HepG2 (cell line): ENCODE measurements around the gene PRKN. TPM values are rescaled to one million over a fixed set of nuclear protein-coding genes. Genes with fewer than 3 reads are reported as not detected.

ENCODE experiments used
- ATAC-seq: fragments of 200-7000 bp; cut with Tn5 transposase; 3 replicates; pipeline ENCODE4 v1.9.1; 2020; ENCODE audit warnings: mild to moderate bottlenecking, moderate library complexity
- BruUV-seq: library from RNA; stranded (reverse); fragments of 400-500 nt; replicated peaks from 2 replicates; lab custom pipeline; 2021; lab: Mats Ljungman, UMichigan
- CTCF ChIA-PET: fragments of 300-600 bp; formaldehyde crosslinking; extraction: SDS; loops from one replicate; lab custom pipeline; 2021; ENCODE audit warnings: low total read pairs, inconsistent platforms, low intra/inter-chr PET ratio; lab: Yijun Ruan, JAX
- POLR2A ChIA-PET: fragments of 350-600 bp; sonication (Branson Sonifier 250); formaldehyde crosslinking; loops from one replicate; lab custom pipeline; 2020; ENCODE audit warnings: antibody characterized with exemption, inconsistent platforms; lab: Yijun Ruan, JAX
- DNase-seq: peaks from one replicate; pipeline ENCODE4 v3.0.0-alpha.2; 2015; ENCODE audit warnings: low spot score
- FAIRE-seq: peaks from 3 replicates; lab custom pipeline; 2011; peaks lifted over from hg19 to GRCh38; lab: Jason Lieb, UNC
- H2AFZ ChIP-seq: one replicate; pipeline ENCODE4 v1.6.1; 2011; ENCODE audit warnings: low read length, inconsistent platforms
- H3K27ac ChIP-seq: fragments of 300-600 bp; 3 replicates; pipeline ENCODE4 v1.8.0; 2011; ENCODE audit warnings: mixed run types, mild to moderate bottlenecking, mixed read lengths, low read length, inconsistent platforms; ENCODE audit not compliant: insufficient read depth; ENCODE audit errors: extremely low read length
- H3K27me3 ChIP-seq, 2 experiments: fragments of 200-600 bp in 1 of 2; 2 replicates in 1 of 2; 3 replicates in 1 of 2; pipeline versions ENCODE4 v1.6.0 to v1.8.0; 2011; ENCODE audit warnings: low read length in 2 of 2, mild to moderate bottlenecking in 2 of 2, moderate library complexity in 2 of 2, inconsistent platforms in 1 of 2; ENCODE audit not compliant: insufficient read depth in 2 of 2, control insufficient read depth in 1 of 2
- H3K36me3 ChIP-seq, 2 experiments: fragments of 200-600 bp in 1 of 2; replicated peaks in 1 of 2; 2 replicates in 1 of 2; 3 replicates in 1 of 2; pipeline versions ENCODE4 v1.5.1 to v1.8.0; 2011; ENCODE audit warnings: low read length in 2 of 2, inconsistent platforms in 1 of 2; ENCODE audit not compliant: insufficient read depth in 2 of 2, control insufficient read depth in 1 of 2
- H3K4me1 ChIP-seq: 2 replicates; pipeline ENCODE4 v1.5.1; 2012; ENCODE audit warnings: low read length, inconsistent platforms; ENCODE audit not compliant: insufficient read depth
- H3K4me2 ChIP-seq: 2 replicates; pipeline ENCODE4 v1.6.0; 2011; ENCODE audit warnings: low read depth, low read length, inconsistent platforms
- H3K4me3 ChIP-seq, 3 experiments: fragments of 200-600 bp in 1 of 3; sonication (generic), shearing (Covaris generic) in 1 of 3; replicated peaks in 1 of 3; 2 replicates each; pipeline ENCODE4 v1.5.1; 2011 to 2016; ENCODE audit warnings: low read length in 3 of 3, inconsistent platforms in 2 of 3, low read depth in 2 of 3, mild to moderate bottlenecking in 2 of 3, control low read depth in 1 of 3, mixed read lengths in 1 of 3; ENCODE audit not compliant: insufficient read depth in 1 of 3
- H3K79me2 ChIP-seq: one replicate; pipeline ENCODE4 v1.6.1; 2011; ENCODE audit warnings: low read length, inconsistent platforms; ENCODE audit not compliant: insufficient read depth
- H3K9ac ChIP-seq: 2 replicates; pipeline ENCODE4 v1.6.0; 2011; ENCODE audit warnings: mild to moderate bottlenecking, low read depth, low read length, inconsistent platforms; ENCODE audit not compliant: insufficient read depth
- H3K9me3 ChIP-seq: 2 replicates; pipeline ENCODE4 v1.5.1; 2012; ENCODE audit warnings: mild to moderate bottlenecking, low read length
- H4K20me1 ChIP-seq: 2 replicates; pipeline ENCODE4 v1.6.0; 2011; ENCODE audit warnings: inconsistent platforms, mild to moderate bottlenecking, low read length, moderate library complexity; ENCODE audit not compliant: insufficient read depth
- AGO2 ChIP-seq: fragments of 200-400 bp; formaldehyde crosslinking; optimal IDR thresholded peaks from 2 replicates; pipeline ENCODE3; 2017; ENCODE audit warnings: mild to moderate bottlenecking, low read depth, low read length, moderate library complexity
- HDAC1 ChIP-seq: sonication (generic); formaldehyde crosslinking; IDR thresholded peaks from 2 replicates; pipeline ENCODE4 v1.5.1; 2020; ENCODE audit warnings: mild to moderate bottlenecking, missing genetic modification reagents
- HOXD1 ChIP-seq: sonication (generic); formaldehyde crosslinking; IDR thresholded peaks from 2 replicates; pipeline ENCODE4 v1.5.0; 2020; ENCODE audit warnings: missing genetic modification reagents
- ISL2 ChIP-seq: sonication (generic); formaldehyde crosslinking; IDR thresholded peaks from 2 replicates; pipeline ENCODE4 v1.5.0; 2020; ENCODE audit warnings: missing genetic modification reagents
- STAT5B ChIP-seq: sonication (generic); formaldehyde crosslinking; IDR thresholded peaks from 2 replicates; pipeline ENCODE4 v1.4.0; 2020; ENCODE audit warnings: missing genetic modification reagents
- ZC3H4 ChIP-seq: sonication (generic); formaldehyde crosslinking; IDR thresholded peaks from 2 replicates; pipeline ENCODE4 v1.4.0; 2020; ENCODE audit warnings: missing genetic modification reagents, borderline replicate concordance
- ZNF143 ChIP-seq: sonication (generic); formaldehyde crosslinking; IDR thresholded peaks from 2 replicates; pipeline ENCODE4 v1.4.0; 2020; ENCODE audit warnings: missing genetic modification reagents
- ZNF879 ChIP-seq: sonication (generic); formaldehyde crosslinking; IDR thresholded peaks from 2 replicates; pipeline ENCODE4 v1.8.1; 2023; ENCODE audit warnings: missing genetic modification reagents
- WGBS: methylation state at CpG from one replicate; pipeline ENCODE4 v1.1.6; 2017; ENCODE audit warnings: low lambda C conversion rate; 5-methylcytosine and 5-hydroxymethylcytosine counted together
- in situ Hi-C: cut with HindIII; loops from 2 replicates; pipeline ENCODE4 v1.10.0; 2017; ENCODE audit warnings: low pct_unique_long_range_greater_than_20kb; ENCODE audit not compliant: extremely low pct_ligation_motif_present
- intact Hi-C: fragments of 100-400 bp; cut with micrococcal nuclease; formaldehyde crosslinking; loops from one replicate; pipeline ENCODE4 v1.10.0; 2022; ENCODE audit not compliant: unreplicated experiment
- polyA plus RNA-seq, 8 experiments: library from polyadenylated mRNA; depleted of rRNA in 3 of 8; stranded (reverse) in 7 of 8; unstranded in 1 of 8; fragments of >200 nt; fragmentation: Illumina TruSeq in 4 of 8; extraction: Trizol in 4 of 8; gene quantifications; 2 replicates each; pipeline versions ENCODE4 v1.2.1 to v1.2.3, GENCODE V29; 2011 to 2016; ENCODE audit warnings: low read depth in 4 of 8, missing spikeins in 1 of 8, mixed read lengths in 1 of 8; ENCODE audit not compliant: insufficient read depth in 1 of 8
- total RNA-seq, 5 experiments: library from RNA; depleted of rRNA; stranded (reverse); fragments of >200 nt; fragmentation: Illumina TruSeq; extraction: Trizol; gene quantifications; 2 replicates each; pipeline ENCODE4 v1.2.3, GENCODE V29; 2016; ENCODE audit warnings: low read depth in 1 of 5
- TF ChIP-seq, protein P1 (sequence below): sonication (generic); formaldehyde crosslinking; IDR thresholded peaks from one replicate; pipeline ENCODE4 v1.5.1; 2020; ENCODE audit warnings: mild to moderate bottlenecking, missing genetic modification reagents; ENCODE audit errors: not compliant biosample characterization
- TF ChIP-seq, protein P2 (sequence below): sonication (generic); formaldehyde crosslinking; IDR thresholded peaks from 2 replicates; pipeline ENCODE4 v1.4.0; 2020; ENCODE audit warnings: mild to moderate bottlenecking, missing genetic modification reagents

PRKN gene
- total and polyA plus RNA-seq, 2 of the 13 experiments (the other 11 are each of a cell fraction or from before 2014, with no cell fraction given), result 0.31 to 0.44 TPM

- Histone ChIP-seq H3K27ac (no peak overlapping the region), H3K27me3 (no peaks in the 10 kb centered on the region), H2AFZ (no peak overlapping the region), H4K20me1 (no peaks in the 10 kb centered on the region), H3K9me3 (no peaks in the 10 kb centered on the region), H3K36me3 (no peaks in the 10 kb centered on the region), H3K4me1 (no peaks in the 10 kb centered on the region), H3K79me2 (no peaks in the 10 kb centered on the region), H3K4me3 (no peak overlapping the region), H3K9ac (no peak overlapping the region), H3K4me2 (no peak overlapping the region)
- WGBS, result 43% methylated on average over 10 of the region's 10 CpGs
- ATAC-seq (no peak), DNase-seq (no peak), FAIRE-seq (no peak)
- intact Hi-C loops (no loop called here), in situ Hi-C loops (no loop called here)
- BruUV-seq, result no TSS peak
- CTCF ChIA-PET, result no interaction called here
- POLR2A ChIA-PET, result no interaction called here
- no peak for TF ChIP-seq STAT5B (CRISPR knock-in tag)
- TF ChIP-seq ISL2, result no peak
- TF ChIP-seq ZC3H4, result no peak
- no peak for TF ChIP-seq HOXD1 (CRISPR knock-in tag)
- no peak for TF ChIP-seq HDAC1
- no peak for TF ChIP-seq AGO2
- TF ChIP-seq, protein P1, sequence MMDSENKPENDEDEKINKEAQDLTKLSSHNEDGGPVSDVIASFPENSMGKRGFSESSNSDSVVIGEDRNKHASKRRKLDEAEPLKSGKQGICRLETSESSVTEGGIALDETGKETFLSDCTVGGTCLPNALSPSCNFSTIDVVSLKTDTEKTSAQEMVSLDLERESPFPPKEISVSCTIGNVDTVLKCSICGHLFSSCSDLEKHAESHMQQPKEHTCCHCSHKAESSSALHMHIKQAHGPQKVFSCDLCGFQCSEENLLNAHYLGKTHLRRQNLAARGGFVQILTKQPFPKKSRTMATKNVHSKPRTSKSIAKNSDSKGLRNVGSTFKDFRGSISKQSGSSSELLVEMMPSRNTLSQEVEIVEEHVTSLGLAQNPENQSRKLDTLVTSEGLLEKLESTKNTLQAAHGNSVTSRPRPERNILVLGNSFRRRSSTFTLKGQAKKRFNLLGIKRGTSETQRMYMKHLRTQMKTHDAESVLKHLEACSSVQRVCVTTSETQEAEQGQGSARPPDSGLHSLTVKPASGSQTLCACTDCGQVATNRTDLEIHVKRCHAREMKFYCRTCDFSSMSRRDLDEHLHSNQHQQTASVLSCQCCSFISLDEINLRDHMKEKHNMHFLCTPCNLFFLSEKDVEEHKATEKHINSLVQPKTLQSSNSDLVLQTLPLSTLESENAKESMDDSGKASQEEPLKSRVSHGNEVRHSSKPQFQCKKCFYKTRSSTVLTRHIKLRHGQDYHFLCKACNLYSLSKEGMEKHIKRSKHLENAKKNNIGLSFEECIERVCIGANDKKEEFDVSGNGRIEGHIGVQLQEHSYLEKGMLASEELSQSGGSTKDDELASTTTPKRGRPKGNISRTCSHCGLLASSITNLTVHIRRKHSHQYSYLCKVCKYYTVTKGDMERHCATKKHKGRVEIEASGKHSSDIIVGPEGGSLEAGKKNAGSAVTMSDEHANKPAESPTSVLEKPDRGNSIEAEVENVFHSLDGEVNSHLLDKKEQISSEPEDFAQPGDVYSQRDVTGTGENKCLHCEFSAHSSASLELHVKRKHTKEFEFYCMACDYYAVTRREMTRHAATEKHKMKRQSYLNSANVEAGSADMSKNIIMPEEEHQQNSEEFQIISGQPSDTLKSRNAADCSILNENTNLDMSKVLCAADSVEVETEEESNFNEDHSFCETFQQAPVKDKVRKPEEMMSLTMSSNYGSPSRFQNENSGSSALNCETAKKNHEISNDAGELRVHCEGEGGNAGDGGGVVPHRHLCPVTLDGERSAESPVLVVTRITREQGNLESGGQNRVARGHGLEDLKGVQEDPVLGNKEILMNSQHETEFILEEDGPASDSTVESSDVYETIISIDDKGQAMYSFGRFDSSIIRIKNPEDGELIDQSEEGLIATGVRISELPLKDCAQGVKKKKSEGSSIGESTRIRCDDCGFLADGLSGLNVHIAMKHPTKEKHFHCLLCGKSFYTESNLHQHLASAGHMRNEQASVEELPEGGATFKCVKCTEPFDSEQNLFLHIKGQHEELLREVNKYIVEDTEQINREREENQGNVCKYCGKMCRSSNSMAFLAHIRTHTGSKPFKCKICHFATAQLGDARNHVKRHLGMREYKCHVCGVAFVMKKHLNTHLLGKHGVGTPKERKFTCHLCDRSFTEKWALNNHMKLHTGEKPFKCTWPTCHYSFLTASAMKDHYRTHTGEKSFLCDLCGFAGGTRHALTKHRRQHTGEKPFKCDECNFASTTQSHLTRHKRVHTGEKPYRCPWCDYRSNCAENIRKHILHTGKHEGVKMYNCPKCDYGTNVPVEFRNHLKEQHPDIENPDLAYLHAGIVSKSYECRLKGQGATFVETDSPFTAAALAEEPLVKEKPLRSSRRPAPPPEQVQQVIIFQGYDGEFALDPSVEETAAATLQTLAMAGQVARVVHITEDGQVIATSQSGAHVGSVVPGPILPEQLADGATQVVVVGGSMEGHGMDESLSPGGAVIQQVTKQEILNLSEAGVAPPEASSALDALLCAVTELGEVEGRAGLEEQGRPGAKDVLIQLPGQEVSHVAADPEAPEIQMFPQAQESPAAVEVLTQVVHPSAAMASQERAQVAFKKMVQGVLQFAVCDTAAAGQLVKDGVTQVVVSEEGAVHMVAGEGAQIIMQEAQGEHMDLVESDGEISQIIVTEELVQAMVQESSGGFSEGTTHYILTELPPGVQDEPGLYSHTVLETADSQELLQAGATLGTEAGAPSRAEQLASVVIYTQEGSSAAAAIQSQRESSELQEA (CRISPR knock-in tag), result no peak
- TF ChIP-seq, protein P2, sequence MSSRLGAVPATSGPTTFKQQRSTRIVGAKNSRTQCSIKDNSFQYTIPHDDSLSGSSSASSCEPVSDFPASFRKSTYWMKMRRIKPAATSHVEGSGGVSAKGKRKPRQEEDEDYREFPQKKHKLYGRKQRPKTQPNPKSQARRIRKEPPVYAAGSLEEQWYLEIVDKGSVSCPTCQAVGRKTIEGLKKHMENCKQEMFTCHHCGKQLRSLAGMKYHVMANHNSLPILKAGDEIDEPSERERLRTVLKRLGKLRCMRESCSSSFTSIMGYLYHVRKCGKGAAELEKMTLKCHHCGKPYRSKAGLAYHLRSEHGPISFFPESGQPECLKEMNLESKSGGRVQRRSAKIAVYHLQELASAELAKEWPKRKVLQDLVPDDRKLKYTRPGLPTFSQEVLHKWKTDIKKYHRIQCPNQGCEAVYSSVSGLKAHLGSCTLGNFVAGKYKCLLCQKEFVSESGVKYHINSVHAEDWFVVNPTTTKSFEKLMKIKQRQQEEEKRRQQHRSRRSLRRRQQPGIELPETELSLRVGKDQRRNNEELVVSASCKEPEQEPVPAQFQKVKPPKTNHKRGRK (CRISPR knock-in tag), result no peak
- no peak for TF ChIP-seq ZNF879 (CRISPR knock-in tag)
- no peak for TF ChIP-seq ZNF143 (CRISPR knock-in tag)
These were observed 773.5 kb downstream of the PRKN start for GRCh38 chr6:161954077-161954476.
